Coronary artery (tissue), 2 donors: ENCODE data around the gene ANGPTL2.
A peak's percentile ranks its signal among the peaks of the same experiment; 100 is the strongest.

ENCODE experiments used
- DNase-seq: peaks from one replicate; pipeline ENCODE4 v3.0.0-alpha.2; 2017; ENCODE audit warnings: low spot score
- H3K27ac ChIP-seq, 2 donors: fragments of 200-600 bp; sonication (generic); one replicate each; pipeline ENCODE4 v1.5.1; 2016 to 2019
- H3K4me3 ChIP-seq: fragments of 200-600 bp; sonication (generic); 2 replicates; pipeline ENCODE4 v1.5.1; 2016; ENCODE audit warnings: mild to moderate bottlenecking, moderate library complexity
- TF ChIP-seq, protein P1 (sequence below): fragments of 200-600 bp; sonication (generic); IDR thresholded peaks from one replicate; pipeline ENCODE4 v1.5.1; 2019; ENCODE audit warnings: antibody characterized with exemption

ANGPTL2 gene

DNA sequence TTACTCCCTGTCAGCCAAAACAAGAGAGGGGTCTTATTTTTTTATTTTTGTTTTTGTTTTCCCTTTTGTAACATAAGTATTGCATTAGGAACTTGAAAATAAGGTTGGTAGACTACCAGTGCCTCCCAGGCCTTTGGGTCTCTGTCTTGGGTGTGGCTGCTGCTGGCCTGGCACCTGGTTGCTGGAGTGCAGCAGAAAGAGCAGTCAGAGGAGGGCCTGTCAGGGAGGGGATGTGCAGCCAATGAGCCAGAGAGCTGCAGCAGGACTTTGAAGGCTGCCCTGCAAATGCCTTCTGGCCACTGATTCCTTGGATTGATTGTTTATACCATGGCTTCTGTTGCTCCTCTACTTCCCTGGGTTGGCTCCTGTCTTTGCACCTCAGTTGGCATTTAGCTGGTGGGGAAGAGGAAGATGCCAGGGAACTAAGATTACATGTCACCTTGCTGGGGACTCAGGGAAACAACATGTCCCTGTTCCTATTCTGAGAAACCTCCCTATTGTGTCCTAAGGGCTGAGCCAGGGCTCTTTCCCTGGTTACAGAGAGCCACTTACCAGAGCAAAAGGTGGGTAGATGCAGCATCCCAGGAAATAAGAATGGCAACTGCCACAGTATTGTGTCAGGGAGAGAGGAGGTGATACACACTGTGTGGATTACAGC is 66.6 kb downstream of the ANGPTL2 start:
- Histone ChIP-seq H3K27ac (no peak overlapping the region), H3K4me3 (no peak overlapping the region)
- TF ChIP-seq, protein P1, sequence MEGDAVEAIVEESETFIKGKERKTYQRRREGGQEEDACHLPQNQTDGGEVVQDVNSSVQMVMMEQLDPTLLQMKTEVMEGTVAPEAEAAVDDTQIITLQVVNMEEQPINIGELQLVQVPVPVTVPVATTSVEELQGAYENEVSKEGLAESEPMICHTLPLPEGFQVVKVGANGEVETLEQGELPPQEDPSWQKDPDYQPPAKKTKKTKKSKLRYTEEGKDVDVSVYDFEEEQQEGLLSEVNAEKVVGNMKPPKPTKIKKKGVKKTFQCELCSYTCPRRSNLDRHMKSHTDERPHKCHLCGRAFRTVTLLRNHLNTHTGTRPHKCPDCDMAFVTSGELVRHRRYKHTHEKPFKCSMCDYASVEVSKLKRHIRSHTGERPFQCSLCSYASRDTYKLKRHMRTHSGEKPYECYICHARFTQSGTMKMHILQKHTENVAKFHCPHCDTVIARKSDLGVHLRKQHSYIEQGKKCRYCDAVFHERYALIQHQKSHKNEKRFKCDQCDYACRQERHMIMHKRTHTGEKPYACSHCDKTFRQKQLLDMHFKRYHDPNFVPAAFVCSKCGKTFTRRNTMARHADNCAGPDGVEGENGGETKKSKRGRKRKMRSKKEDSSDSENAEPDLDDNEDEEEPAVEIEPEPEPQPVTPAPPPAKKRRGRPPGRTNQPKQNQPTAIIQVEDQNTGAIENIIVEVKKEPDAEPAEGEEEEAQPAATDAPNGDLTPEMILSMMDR = no peak

DNA sequence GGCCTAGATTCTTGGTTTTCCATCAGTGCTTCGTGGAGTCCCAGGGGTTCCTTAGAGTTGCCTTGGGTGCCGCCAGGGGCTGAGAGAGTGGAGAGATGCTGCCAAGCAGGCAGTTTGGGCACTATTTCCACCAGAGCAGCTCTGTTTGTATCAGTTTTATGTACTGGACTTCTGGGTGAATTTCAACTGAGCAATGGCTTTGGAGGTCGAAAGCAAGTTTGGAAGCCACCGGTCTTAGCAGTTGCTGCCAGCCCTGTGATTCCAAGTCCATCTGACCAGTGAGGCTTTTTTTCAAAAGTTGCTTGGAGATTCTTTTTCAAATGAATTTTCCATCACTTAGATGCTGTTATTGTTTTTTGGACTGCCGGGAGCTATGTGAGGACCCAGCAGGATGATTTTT is 68.5 kb downstream of the ANGPTL2 start:
- no peak for DNase-seq
- TF ChIP-seq, protein P1 = no peak
- Histone ChIP-seq H3K4me3 (peak overlapping the region; percentile 1), H3K27ac (peak overlapping the region; percentile 58 to 79)

More for the DNA sequence above, 66.6 kb downstream of the ANGPTL2 start:
- DNase-seq = no peak

DNA sequence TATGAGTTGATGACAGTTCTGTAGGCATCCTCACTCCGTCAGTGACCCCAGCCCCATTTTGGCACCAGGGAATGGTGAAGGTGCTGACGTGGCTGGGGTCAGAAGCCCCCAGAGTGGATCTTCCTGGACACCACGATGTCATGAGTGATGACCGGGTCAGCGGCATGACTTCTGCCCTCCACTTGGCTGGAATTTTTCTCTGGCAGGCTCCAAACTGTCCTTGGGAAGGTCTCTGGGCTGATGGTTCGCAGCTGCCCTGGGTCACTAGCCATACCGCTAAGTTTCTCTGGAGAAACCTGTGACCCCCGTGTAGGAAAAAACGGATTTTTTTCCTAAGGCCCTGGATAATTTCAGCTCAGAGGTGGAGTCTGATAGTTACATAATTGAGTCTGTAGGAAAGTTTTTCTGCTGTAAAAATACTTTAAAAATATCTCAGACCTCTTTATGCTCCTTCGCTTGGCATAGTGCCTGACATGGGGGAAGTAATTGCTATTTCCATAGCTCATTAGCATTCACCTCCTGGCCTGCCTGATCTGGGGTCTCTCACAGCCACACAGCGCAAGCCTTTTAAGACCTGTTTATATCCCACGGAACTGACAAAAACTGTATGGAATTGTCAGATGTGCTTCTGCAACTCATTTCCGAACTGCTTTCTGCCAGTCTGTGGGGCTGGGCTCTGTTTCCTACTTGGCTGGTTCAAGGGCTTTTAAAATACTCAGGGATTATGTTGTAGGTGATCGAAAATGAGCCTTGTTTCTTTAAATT is 69.2 kb downstream of the ANGPTL2 start:
- peak overlapping the region; percentile 1 for H3K4me3 ChIP-seq
- DNase-seq = no peak
- TF ChIP-seq, protein P1 = no peak
- peak overlapping the region; percentile 58 to 79 for H3K27ac ChIP-seq

DNA sequence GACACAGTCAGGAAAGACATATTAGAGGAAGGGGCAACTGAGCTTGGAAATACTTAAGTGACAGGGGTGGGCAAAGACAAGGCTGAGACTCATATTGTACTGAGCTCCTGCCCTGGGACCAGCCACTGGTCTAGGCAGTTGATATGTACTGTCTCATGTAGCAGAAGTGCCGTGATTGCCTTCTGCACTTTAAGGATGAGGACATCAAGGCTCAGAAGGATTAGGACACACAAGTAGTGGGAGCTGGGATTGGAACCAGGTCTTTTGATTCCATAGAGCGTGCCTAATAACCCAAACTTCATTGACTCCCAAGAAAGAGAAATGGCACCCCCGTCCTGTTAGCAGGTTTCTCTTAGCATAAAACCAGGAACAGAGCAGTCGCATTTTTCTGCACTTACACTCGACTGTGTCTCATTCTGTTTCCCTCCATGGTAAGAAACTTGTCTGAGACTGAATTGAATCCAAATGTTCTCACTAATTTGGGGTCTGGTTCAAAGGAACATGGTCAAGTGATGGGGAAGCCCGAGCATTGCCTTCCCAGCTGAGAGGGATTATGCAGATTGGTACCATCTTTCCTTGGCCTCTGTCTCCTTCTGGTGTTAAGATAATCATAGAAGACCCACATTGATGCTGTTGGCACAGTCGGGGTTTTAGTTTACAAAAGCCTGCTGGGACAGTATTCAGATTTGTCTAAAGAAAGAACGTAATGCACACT is 70.4 kb downstream of the ANGPTL2 start:
- TF ChIP-seq, protein P1 = no peak
- no peak for DNase-seq
- peak overlapping the region; percentile 58 to 79 for H3K27ac ChIP-seq
- H3K4me3 ChIP-seq = no peak overlapping the region

DNA sequence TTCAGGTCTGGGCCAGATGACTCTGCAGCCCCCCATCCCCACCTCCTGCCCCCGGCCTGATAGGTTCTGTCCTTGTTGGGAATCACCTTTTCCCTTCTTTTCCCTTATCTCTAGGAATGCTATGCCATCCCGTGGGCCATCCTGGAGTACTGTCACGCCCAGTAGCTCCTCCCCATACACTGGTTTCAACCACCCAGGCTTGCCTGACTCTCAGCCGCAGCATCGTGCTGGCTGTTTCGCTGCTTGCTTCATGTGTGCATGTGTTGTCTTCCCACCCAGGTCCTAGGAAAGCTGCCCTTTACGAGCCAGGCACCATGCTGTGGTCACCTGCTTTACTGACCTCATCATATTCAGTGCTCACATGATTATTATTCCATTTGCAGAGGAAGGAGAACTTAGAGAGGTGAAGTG is 71.8 kb downstream of the ANGPTL2 start:
- Histone ChIP-seq H3K27ac (no peak overlapping the region), H3K4me3 (no peak overlapping the region)
- no peak for DNase-seq
- TF ChIP-seq, protein P1 = no peak

DNA sequence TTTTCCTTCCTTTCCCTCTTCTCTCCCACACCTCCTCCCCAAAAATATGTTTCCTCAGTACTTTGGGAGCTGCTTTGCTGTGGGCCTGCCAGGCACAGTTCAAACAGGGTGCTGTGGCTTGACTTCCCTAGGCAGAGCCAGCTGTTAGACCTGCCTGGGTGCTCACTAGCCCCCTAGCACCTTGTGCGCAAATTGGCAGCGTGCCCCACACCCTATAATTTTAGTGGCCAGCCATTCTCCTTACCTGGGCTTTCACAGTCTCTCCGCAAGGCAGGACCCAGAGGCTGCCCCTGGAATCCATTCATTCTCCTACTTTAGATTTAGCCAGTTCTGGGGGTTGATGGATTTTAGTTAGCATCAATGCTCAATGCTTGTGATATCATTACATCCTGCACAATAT is 72.3 kb downstream of the ANGPTL2 start:
- Histone ChIP-seq H3K4me3 (no peak overlapping the region), H3K27ac (no peak overlapping the region)
- TF ChIP-seq, protein P1 = no peak
- no peak for DNase-seq
